IPS DF 6.9 (cell line): ENCODE data around the gene ALPK1.

Experiments
- DNase-seq: peaks from one replicate; pipeline ENCODE4 v3.0.0-alpha.2; 2013; ENCODE audit warnings: low read depth, low spot score
- H3K27ac ChIP-seq: one replicate; pipeline ENCODE4 v1.5.1; 2013; ENCODE audit warnings: low read length, control low read depth
- H3K27me3 ChIP-seq: 2 replicates; pipeline ENCODE4 v1.6.1; 2013; ENCODE audit warnings: mild to moderate bottlenecking, low read length; ENCODE audit not compliant: control insufficient read depth, insufficient read depth
- H3K36me3 ChIP-seq: 2 replicates; pipeline ENCODE4 v1.6.1; 2013; ENCODE audit warnings: low read length; ENCODE audit not compliant: control insufficient read depth, insufficient read depth
- H3K4me1 ChIP-seq: 2 replicates; pipeline ENCODE4 v1.6.1; 2013; ENCODE audit warnings: low read length; ENCODE audit not compliant: control insufficient read depth, insufficient read depth
- H3K4me3 ChIP-seq: 2 replicates; pipeline ENCODE4 v1.5.1; 2013; ENCODE audit warnings: mild to moderate bottlenecking, low read length
- H3K9me3 ChIP-seq: 2 replicates; pipeline ENCODE4 v1.6.1; 2013; ENCODE audit warnings: low read length, inconsistent platforms; ENCODE audit not compliant: control insufficient read depth, insufficient read depth
- WGBS: extraction: QIAGEN DNeasy Blood & Tissue Kit; methylation state at CpG from one replicate; pipeline ENCODE4 v1.1.7; 2013; ENCODE audit warnings: mixed read lengths, missing lambda C conversion rate; ENCODE audit not compliant: insufficient read length, insufficient coverage; 5-methylcytosine and 5-hydroxymethylcytosine counted together

Gene ALPK1

GRCh38 chr4:112355662-112356061 is 58.5 kb downstream of the ALPK1 start:
- Histone ChIP-seq H3K36me3 (no peaks in the 10 kb centered on the region), H3K27ac (no peak overlapping the region), H3K27me3 (no peaks in the 10 kb centered on the region), H3K4me1 (no peaks in the 10 kb centered on the region), H3K9me3 (no peaks in the 10 kb centered on the region), H3K4me3 (no peak overlapping the region)
- DNase-seq: no peak
- WGBS: no CpG with 5 or more reads among the region's 20 CpGs

GRCh38 chr4:112357453-112357852 is 60.3 kb downstream of the ALPK1 start:
- no peak for DNase-seq
- Histone ChIP-seq H3K4me1 (no peaks in the 10 kb centered on the region), H3K27ac (no peak overlapping the region), H3K4me3 (no peak overlapping the region), H3K9me3 (no peaks in the 10 kb centered on the region), H3K36me3 (no peaks in the 10 kb centered on the region), H3K27me3 (no peaks in the 10 kb centered on the region)
- no CpG with 5 or more reads among the region's 11 CpGs for WGBS

- no peak overlapping the region for H3K27ac ChIP-seq
- no peaks in the 10 kb centered on the region for H3K27me3 ChIP-seq
- H3K36me3 ChIP-seq: no peaks in the 10 kb centered on the region
- WGBS: no CpG with 5 or more reads among the region's 14 CpGs
- H3K9me3 ChIP-seq: no peaks in the 10 kb centered on the region
- H3K4me3 ChIP-seq: no peak overlapping the region
- no peak for DNase-seq
- H3K4me1 ChIP-seq: no peaks in the 10 kb centered on the region
Observed at GRCh38 chr4:112357897-112358296, 60.7 kb downstream of the ALPK1 start.

GRCh38 chr4:112358415-112358814 is 61.2 kb downstream of the ALPK1 start:
- Histone ChIP-seq H3K4me1 (no peaks in the 10 kb centered on the region), H3K9me3 (no peaks in the 10 kb centered on the region), H3K27me3 (no peaks in the 10 kb centered on the region), H3K36me3 (no peaks in the 10 kb centered on the region), H3K27ac (no peak overlapping the region), H3K4me3 (no peak overlapping the region)
- WGBS: no CpG with 5 or more reads among the region's 10 CpGs
- no peak for DNase-seq

- no peak for DNase-seq
- WGBS: no CpG with 5 or more reads among the region's 16 CpGs
- Histone ChIP-seq H3K9me3 (no peaks in the 10 kb centered on the region), H3K27ac (no peak overlapping the region), H3K4me1 (no peaks in the 10 kb centered on the region), H3K36me3 (no peaks in the 10 kb centered on the region), H3K27me3 (no peaks in the 10 kb centered on the region), H3K4me3 (no peak overlapping the region)
Observed at GRCh38 chr4:112358952-112359749, 62.0 kb downstream of the ALPK1 start.

- no CpG with 5 or more reads among the region's 6 CpGs for WGBS
Observed at GRCh38 chr4:112361181-112361791, 64.1 kb downstream of the ALPK1 start.

GRCh38 chr4:112370466-112370865 is 73.3 kb downstream of the ALPK1 start:
- WGBS: no CpG with 5 or more reads among the region's 1 CpG
- Histone ChIP-seq H3K27ac (no peak overlapping the region), H3K4me1 (no peaks in the 10 kb centered on the region), H3K36me3 (no peaks in the 10 kb centered on the region), H3K27me3 (no peaks in the 10 kb centered on the region), H3K9me3 (no peaks in the 10 kb centered on the region), H3K4me3 (no peak overlapping the region)
- DNase-seq: no peak

More at GRCh38 chr4:112361181-112361791, 64.1 kb downstream of the ALPK1 start:
- H3K27ac ChIP-seq: no peak overlapping the region
- peak; percentile 67 for DNase-seq
- H3K4me3 ChIP-seq: no peak overlapping the region
- no peaks in the 10 kb centered on the region for H3K4me1 ChIP-seq
- no peaks in the 10 kb centered on the region for H3K36me3 ChIP-seq
- no peaks in the 10 kb centered on the region for H3K27me3 ChIP-seq
- no peaks in the 10 kb centered on the region for H3K9me3 ChIP-seq

GRCh38 chr4:112371361-112371760 is 74.2 kb downstream of the ALPK1 start:
- Histone ChIP-seq H3K36me3 (no peaks in the 10 kb centered on the region), H3K9me3 (no peaks in the 10 kb centered on the region), H3K27ac (no peak overlapping the region), H3K4me3 (no peak overlapping the region), H3K4me1 (no peaks in the 10 kb centered on the region), H3K27me3 (no peaks in the 10 kb centered on the region)
- DNase-seq: no peak
- WGBS: 100% methylated on average over 1 of the region's 3 CpGs

GRCh38 chr4:112374850-112375249 is 77.7 kb downstream of the ALPK1 start:
- no peaks in the 10 kb centered on the region for H3K4me1 ChIP-seq
- no peak for DNase-seq
- H3K27ac ChIP-seq: no peak overlapping the region
- no peak overlapping the region for H3K4me3 ChIP-seq
- no peaks in the 10 kb centered on the region for H3K9me3 ChIP-seq
- H3K27me3 ChIP-seq: no peaks in the 10 kb centered on the region
- no CpG with 5 or more reads among the region's 2 CpGs for WGBS
- no peaks in the 10 kb centered on the region for H3K36me3 ChIP-seq

- Histone ChIP-seq H3K27me3 (peaks cover 4% of the 10 kb centered on the region; the same call in 1 of the 2 replicates), H3K4me3 (no peak overlapping the region), H3K27ac (no peak overlapping the region), H3K36me3 (no peaks in the 10 kb centered on the region), H3K9me3 (no peaks in the 10 kb centered on the region), H3K4me1 (no peaks in the 10 kb centered on the region)
- DNase-seq: no peak
- no CpG with 5 or more reads among the region's 6 CpGs for WGBS
Observed at GRCh38 chr4:112377171-112377570, 80.0 kb downstream of the ALPK1 start.
